ENCODE data around the gene CEP43.
A peak's percentile ranks its signal among the peaks of the same experiment; 100 is the strongest.
"Not testable (repeated sequence)": the region's sequence is repeated elsewhere in the genome, so short reads cannot be mapped to it uniquely, and the experiment has no call there.

The CEP43 gene, protein sequence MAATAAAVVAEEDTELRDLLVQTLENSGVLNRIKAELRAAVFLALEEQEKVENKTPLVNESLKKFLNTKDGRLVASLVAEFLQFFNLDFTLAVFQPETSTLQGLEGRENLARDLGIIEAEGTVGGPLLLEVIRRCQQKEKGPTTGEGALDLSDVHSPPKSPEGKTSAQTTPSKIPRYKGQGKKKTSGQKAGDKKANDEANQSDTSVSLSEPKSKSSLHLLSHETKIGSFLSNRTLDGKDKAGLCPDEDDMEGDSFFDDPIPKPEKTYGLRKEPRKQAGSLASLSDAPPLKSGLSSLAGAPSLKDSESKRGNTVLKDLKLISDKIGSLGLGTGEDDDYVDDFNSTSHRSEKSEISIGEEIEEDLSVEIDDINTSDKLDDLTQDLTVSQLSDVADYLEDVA

GRCh38 chr6:166999145-166999883 is at the start of gene CEP43:
Gene CEP43, plus strand, starts transcription at chr6:166999397. Its CDS starts 16 bp downstream, at chr6:166999413.
- DNase-seq, result peak; percentile 90

DNA sequence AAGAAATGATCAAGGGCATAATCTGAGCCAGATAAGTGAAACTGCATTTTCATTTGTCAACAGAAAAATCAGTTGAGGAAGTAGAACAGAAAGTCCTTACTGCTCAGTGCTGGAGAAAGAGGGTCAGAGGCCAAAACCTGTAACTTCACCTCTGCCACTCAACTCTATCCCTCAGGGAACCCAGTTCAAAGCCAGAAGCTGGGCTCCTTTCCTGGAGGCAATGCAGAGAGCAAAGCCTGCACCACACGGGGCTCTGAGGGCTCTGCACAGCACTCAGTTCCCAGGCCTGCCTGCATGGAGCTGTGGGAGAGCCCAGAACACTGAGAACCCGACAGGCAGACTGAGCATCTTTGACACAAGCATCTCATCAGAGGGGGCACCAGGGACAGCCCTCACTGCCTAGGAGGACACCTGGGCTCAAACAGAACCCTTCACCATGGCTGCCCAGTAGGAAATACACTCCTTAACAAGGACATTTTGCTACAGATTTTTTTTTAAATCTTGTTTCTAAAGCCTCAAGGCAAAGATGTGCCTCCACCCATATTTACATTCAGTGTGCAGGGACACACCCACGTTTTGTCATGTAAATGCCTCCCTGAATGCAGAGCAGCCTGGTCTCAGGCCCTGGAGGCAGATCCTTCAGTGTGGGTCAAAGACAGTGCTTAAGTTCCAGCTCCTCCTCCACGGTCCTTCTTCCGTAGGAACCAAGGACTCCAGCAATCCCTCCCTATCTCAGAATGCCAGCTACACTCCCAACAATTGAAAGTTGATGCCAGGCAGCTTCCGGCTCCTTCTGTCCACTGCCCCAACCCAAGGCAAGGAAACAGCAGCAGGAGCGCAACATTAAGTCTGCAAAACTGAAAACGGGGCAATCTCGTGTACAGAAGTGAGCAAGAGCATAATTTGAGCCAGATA is 49.4 kb upstream of the CEP43 start:
- DNase-seq, result no peak

GRCh38 chr6:166950443-166950821 is 48.8 kb upstream of the CEP43 start:
- DNase-seq, result no peak

- DNase-seq, result not testable (repeated sequence)
Observed at GRCh38 chr6:166950892-166951669, 48.1 kb upstream of the CEP43 start.

DNA sequence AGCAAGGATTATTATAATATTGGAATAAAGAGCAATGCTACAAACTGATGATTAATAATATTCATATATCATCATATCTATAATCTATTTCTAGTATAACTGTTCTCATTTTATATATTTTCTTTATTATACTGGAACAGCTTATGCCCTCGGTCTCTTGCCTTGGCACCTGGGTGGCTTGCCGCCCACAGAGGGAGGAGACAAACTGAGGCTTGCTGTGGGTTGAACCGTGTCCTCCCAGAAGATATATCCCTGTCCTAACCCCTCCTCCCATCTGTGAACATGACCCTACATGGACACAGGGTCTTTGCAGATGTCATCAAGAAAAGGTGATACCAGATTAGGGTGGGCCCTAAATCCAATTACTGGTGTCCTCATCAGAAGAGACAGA is 47.5 kb upstream of the CEP43 start:
- no peak for DNase-seq

GRCh38 chr6:166952121-166952520 is 47.1 kb upstream of the CEP43 start:
- no peak for DNase-seq

- no peak for DNase-seq
Observed at GRCh38 chr6:166952567-166953486, 46.4 kb upstream of the CEP43 start.

- DNase-seq, result no peak
Observed at GRCh38 chr6:166954118-166954713, 45.0 kb upstream of the CEP43 start.

- no peak for DNase-seq
Observed at GRCh38 chr6:166955121-166955864, 43.9 kb upstream of the CEP43 start.

DNA sequence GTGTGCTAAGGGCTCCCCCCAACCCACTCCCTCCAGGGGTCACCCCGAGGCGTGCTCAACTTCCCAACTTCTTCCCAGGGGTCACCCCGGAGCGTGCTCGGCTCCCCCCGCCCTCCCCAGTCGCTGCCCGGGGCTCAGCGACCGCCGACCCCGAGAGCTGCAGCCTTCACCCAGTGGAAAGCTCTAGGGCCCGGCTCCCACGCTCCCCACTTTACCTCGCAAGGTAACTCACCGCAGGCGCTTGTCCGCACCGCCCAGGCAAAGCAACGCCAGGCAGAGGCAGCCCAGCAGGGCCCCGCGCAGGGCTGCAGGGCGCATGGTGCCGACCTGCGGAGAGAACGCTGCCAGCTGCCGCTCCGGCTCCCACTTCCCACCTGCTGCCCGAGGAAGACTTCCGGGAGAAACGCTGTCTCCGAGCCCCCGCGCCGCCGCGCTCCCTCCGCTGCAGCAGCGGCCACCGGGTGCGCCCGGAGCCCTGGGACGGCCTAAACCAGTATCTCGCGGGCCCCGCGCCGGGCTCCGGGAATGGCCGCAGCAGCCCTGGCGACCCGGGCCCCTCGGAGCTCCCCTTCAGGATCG is 43.2 kb upstream of the CEP43 start:
- DNase-seq, result no peak

GRCh38 chr6:166956444-166957086 is 42.6 kb upstream of the CEP43 start, which contains the start of gene RNASET2:
Gene RNASET2, minus strand, starts transcription at chr6:166956550. Its CDS starts 368 bp downstream, at chr6:166956182.
- DNase-seq, result peak; percentile 78

- no peak for DNase-seq
Observed at GRCh38 chr6:166957087-166957804, 42.0 kb upstream of the CEP43 start.

DNA sequence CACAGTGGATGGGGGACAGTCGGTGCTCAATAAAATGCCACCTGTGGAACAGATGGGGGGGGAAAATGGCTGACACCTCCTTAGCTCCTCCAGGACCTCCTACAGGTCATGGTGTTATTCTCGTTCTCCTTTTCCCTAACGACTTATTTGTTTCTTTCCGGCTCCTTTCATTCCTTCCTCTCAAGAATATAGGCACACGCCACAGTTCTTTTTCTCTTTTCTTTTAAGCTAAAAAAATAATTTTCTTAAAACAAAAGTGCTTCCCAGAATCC is 41.5 kb upstream of the CEP43 start:
- DNase-seq, result no peak

DNA sequence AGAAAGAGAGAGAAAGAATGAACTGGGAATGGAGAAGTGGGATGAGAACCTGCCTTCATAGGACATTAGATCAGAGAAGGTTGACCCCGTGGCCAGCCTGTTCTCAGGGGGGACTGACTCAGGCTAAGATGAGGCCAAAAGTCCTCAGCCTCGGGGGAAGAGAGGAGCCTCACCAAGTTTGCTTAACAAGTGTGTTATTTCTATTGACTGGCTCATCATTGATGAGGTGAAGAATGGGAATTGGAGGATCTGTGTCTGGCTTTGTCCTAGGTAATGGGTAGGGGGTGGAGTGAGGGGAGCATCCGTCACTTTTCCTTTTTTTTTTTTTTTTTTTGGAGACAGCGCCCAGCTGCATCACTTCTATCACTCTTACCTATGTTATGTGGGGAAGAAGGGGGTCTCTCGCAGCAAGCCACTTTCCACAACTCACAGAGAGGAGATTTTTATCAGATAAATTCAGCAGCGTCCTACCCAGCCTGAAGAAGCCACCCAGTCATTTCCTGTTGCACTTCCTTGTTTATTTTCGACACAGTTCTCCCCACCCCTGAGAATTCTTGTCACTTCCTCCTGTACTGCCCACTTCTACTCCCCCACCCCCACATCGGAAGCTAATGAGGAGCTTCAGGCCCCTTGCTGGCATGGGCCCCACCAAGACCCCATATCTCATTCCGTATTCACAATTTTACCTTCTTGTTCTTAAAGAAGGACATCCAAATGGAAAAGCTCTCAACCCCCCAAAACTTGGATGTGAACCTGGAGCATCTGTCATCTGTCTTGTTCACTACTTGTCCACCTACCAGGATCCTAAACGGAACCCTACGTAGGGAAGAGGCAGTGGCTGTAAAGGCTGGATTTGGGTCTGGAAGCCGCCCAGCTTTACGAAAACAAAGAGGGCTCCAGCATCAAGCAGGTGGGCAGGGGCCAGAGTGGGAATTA is 40.0 kb upstream of the CEP43 start:
- no peak for DNase-seq

DNA sequence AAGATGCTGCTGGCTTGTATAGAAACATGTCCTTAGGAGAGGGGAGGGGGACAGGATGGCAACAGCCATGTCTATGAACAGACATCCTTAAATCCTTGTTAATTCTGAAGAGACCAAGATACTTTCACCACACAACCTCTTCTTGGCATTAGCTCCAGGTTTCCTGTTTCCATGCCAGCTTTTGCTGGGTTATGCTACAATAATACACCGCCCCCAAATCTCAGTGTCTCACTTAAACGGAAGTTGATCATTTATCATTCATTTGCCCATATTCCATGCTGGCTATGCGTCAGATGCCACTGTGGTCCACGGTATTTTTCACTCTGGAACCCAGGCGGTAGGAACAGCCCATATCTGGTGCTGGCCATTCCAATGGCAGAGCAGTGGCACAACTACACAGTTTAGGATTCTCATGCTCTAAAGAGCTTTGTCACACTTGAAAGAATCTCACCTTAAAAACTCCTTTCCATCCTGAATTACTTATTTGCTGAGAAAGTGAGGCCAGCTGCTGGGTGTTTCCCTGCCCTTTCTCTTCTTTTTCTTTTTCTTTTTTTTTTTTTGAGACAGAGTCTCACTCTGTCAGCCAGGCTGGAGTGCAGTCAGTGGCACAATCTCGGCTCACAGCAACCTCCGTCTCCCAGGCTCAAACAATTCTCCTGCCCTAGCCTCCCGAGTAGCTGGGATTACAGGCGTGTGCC is 39.1 kb upstream of the CEP43 start:
- no peak for DNase-seq

DNA sequence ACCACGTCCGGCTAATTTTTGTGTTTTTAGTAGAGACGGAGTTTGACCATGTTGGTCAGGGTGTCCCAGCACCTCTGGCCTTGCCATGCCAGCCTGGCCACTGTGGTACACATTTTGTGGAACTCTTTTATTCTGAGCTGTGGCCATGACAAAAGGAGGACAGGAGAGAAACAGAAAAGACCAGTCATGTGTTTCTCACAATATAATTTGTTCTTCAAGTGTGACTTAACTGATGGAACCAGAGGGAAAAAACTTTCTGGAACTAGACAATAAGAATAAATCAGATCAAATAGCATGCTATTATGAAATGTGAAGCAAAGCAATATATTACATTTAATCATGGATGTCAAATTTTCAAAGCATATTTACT is 38.6 kb upstream of the CEP43 start:
- DNase-seq, result no peak

DNA sequence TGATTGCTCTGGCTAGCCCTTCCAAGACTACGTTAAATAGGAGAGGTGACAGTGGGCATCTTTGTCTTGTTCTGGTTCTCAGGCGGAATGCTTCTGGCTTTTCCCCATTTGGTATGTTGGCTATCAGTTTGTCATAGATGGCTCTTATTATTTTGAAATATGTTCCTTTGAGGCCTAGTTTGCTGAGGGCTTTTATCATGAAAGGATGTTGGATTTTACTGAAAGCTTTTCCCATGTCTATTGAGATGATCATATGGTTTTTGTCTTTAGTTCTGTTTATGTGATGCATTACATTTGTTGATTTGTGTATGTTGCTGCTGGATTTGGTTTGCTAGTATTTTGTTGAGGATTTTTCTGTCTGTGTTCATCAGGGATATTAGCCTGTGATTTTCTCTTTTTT is 32.9 kb upstream of the CEP43 start:
- no peak for DNase-seq

Measured in NCI-H2227 treated with DMSO at 0.1 percent for 48 hours (cell line).